Right renal pelvis (tissue), 4 donors: ENCODE measurements around the gene DHRS4L2. TPM values are rescaled to one million over a fixed set of nuclear protein-coding genes. Genes with fewer than 3 reads are reported as not detected.
A peak's percentile ranks its signal among the peaks of the same experiment; 100 is the strongest.

ENCODE experiments used
- DNase-seq, 4 donors: peaks; one replicate each; pipeline ENCODE4 v3.0.0-alpha.2; 2013; ENCODE audit warnings: low read depth in 4 of 4, low spot score in 3 of 4, missing footprints in 1 of 4
- polyA plus RNA-seq, 4 donors: library from polyadenylated mRNA; unstranded; fragments of 120-200 nt; gene quantifications; one replicate each; pipeline ENCODE4 v1.2.1, GENCODE V29; 2013; ENCODE audit not compliant: insufficient read length in 4 of 4

Gene DHRS4L2
- polyA plus RNA-seq, 4 donors: 28.8 to 49.0 (median 41.4) TPM

DNA sequence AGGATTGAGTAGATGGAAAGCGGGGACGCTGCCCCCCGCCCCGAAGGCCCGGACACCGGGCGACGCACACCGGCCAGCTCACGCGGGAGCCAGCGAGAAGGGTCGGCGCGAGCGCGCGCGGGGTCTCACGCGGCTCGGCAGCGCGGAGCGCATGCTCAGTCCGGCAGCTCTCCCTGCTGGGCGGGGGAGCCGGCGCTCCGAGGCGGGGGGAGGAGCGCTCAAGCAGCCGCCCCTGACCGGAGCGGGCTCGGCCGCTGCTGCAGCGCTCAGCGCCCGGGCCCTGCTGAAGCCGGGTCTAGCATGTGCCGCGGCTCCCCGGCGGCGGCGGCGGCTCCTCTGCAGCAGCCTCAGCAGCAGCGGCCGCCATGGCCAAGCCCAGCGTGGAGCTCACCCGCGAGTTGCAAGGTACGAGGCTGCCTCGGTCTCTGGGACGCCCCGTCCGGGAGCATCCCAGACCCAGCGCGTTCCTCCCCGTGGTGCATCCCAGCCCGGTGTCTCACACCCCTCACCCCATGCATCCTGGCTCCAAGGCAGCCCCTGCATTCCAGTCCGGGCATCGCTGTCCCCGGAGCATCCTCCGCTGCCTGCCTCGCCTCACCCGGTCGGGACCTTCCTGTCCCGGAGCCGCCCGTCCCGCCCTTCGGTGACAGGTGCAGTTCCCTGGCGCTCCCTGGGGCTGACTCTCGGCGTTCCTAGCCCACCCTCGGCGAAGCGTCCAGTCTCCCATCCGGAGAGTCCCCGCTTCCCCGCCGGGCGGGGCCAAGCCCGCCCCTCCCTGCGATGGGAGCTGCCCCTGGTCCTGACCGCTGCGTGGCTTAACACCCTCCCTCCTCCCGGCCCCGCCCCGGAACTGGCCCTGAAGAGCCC is 63.3 kb downstream of the DHRS4L2 start, which contains the start of gene CARMIL3:
Gene CARMIL3, plus strand, starts transcription at position 221 of the 867 bp plus-strand sequence. Its CDS starts 145 bp downstream, at position 366.
- DNase-seq: peak; percentile 58 to 69 (median 63)

DNA sequence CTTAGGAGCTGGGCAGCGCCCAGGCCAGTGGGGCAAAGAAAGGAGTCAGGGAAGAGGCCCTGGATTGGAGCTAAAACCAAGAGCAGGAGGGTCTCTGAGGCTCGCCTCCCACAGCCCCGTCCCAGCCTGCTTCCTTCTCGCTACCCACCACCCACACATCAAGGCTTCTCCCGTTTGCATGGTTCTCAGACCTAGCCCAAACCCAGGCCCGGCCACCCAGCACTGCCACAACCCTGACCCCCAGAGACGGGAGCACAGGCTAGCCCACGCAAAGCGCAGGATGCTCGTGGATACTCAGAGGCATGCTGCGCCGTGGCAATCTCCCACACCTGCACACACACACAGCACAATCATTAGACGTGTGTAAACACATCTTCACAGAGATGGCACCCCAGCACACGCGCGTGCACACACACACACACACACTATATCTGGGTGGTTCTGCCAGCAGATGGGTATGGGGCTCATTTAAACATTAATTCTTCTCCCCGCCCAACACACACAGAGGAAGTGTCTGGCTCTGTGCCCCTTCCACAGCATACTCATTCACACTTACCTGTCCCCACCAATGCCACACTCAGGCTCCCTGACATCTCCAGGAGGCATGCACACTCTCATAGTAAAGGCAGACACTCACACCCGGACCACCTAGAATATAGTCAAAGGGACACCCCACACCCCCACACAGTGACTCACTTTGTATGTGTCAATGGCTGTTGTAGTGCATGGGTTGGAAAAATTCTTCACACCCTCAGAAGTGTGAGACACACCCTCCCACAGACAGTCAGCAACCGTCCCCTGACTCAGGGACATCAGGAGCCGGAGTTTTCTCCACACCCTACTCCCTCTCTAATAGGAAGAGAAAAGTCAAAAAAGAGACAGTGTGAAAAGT is 64.2 kb downstream of the DHRS4L2 start:
- DNase-seq: no peak

DNA sequence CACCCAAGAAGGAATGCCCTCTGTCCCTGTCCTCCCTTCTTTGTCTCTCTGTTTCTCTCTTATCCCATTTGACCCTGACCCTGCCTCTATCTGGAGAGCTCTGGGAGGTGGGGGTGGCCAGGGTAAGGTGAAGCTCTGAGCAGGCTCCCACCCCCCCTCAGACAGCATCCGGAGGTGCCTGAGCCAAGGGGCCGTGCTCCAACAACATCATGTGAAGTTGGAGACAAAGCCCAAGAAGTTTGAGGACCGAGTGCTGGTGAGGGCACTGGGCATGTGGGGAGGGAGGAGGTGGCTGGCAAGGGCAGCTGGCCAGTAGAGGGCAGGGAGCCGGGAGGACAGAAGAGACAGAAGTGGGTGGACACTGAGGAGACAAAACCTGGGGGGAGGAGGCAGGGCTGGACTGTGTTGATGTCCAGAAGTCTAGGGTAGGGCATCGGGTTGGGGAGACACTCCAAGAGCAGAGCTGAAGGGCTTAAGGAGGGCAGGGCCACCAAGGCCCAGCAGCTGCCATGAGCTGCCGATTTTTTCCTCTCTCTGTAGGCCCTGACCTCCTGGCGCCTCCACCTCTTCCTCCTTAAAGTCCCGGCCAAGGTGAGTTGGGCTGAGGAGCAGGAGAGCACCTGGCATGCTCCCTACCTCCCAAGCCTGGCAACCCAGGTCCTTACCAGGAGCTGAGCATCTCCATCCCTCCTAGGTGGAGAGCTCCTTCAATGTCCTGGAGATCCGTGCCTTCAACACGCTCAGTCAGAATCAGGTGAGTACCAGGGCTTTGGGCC is 65.0 kb downstream of the DHRS4L2 start:
- no peak for DNase-seq

DNA sequence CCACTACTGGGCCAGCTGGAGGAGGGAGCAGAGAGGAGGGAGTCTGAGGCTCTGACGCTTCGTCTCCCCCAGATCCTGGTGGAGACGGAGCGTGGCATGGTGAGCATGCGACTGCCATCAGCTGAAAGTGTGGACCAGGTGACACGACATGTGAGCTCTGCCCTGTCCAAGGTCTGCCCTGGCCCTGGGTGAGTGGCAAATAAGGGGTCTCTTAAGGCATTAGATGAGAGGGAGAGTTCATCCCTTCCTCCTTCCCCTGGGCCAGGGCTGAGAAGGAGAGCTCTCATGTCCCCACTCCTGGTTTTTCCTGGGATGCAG is 65.6 kb downstream of the DHRS4L2 start:
- no peak for DNase-seq

DNA sequence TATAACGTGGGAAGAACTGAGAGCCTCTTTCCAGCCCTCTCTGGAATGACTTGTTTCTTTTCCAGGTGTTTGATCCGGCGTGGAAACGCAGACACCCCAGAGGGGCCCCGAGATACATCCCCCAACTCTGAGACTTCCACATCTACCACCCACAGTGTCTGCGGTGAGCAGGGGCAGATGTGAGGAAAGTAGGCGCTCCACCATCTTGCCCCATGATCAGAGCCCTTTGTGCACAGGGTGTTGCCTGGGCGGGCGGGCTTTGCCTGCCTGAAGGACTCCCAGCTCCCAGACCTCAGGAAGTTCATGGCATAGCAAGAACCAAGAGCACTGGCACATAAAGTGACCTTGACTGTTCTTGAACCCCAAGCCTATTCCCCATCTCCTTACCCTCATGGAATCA is 65.9 kb downstream of the DHRS4L2 start:
- DNase-seq: no peak

Other genes starting within 250 kb of the DHRS4L2 start
- gene DHRS4, start 35.2 kb upstream of the DHRS4L2 start, polyA plus RNA-seq: 10 to 100 TPM; 39.2 to 64.1 (median 45.3) TPM
- gene CARMIL3, start 63.1 kb downstream of the DHRS4L2 start, polyA plus RNA-seq: 1 to 10 TPM; 1.9 to 2.3 (median 2.3) TPM
- under 1 TPM in 1 of 4 donors, not detected in 3; 0.03 TPM for gene CPNE6, start 82.6 kb downstream of the DHRS4L2 start, polyA plus RNA-seq
- gene PCK2, start 105.4 kb downstream of the DHRS4L2 start, polyA plus RNA-seq: 10 to 100 TPM; 25.4 to 39.1 (median 30.4) TPM
- gene DCAF11, start 125.8 kb downstream of the DHRS4L2 start, polyA plus RNA-seq: 10 to 100 TPM; 79.8 to 83.5 (median 81.4) TPM
- gene NRL, start 126.0 kb downstream of the DHRS4L2 start, polyA plus RNA-seq: 1 to 10 TPM; 2.5 to 3.7 (median 2.8) TPM
- 1 to 10 TPM in 2 of 4 donors, under 1 TPM in 2; 0.87 to 1.2 (median 0.97) TPM for gene FITM1, start 141.7 kb downstream of the DHRS4L2 start, polyA plus RNA-seq
- 100 to 1,000 TPM; 198 to 214 (median 206) TPM for gene PSME1, start 147.3 kb downstream of the DHRS4L2 start, polyA plus RNA-seq
- gene EMC9, start 152.7 kb downstream of the DHRS4L2 start, polyA plus RNA-seq: 10 to 100 TPM; 14.5 to 24.2 (median 18.9) TPM
- gene PSME2, start 157.7 kb downstream of the DHRS4L2 start, polyA plus RNA-seq: 100 to 1,000 TPM; 156 to 183 (median 168) TPM
- 10 to 100 TPM; 49.2 to 54.2 (median 49.4) TPM for gene RNF31, start 158.6 kb downstream of the DHRS4L2 start, polyA plus RNA-seq
- 10 to 100 TPM; 45.4 to 65.2 (median 60.4) TPM for gene IRF9, start 172.3 kb downstream of the DHRS4L2 start, polyA plus RNA-seq
- 10 to 100 TPM; 60.0 to 70.1 (median 64.3) TPM for gene REC8, start 183.2 kb downstream of the DHRS4L2 start, polyA plus RNA-seq
- 10 to 100 TPM; 33.2 to 41.3 (median 34.0) TPM for gene IPO4, start 199.9 kb downstream of the DHRS4L2 start, polyA plus RNA-seq
- gene TM9SF1, start 206.5 kb downstream of the DHRS4L2 start, polyA plus RNA-seq: 10 to 100 TPM; 37.8 to 48.9 (median 41.3) TPM
- 1 to 10 TPM; 3.7 to 4.8 (median 4.3) TPM for gene TSSK4, start 216.8 kb downstream of the DHRS4L2 start, polyA plus RNA-seq
- gene CHMP4A, start 224.6 kb downstream of the DHRS4L2 start, polyA plus RNA-seq: 10 to 100 TPM; 43.5 to 50.7 (median 49.8) TPM
- 10 to 100 TPM; 14.8 to 19.3 (median 16.2) TPM for gene MDP1, start 227.1 kb downstream of the DHRS4L2 start, polyA plus RNA-seq
- gene NEDD8, start 243.4 kb downstream of the DHRS4L2 start, polyA plus RNA-seq: 100 to 1,000 TPM; 222 to 245 (median 238) TPM
- gene GMPR2, start 244.0 kb downstream of the DHRS4L2 start, polyA plus RNA-seq: 100 to 1,000 TPM; 102 to 121 (median 118) TPM